Activated CD4-positive, alpha-beta T cell treated with anti-CD3 and anti-CD28 coated beads, Interleukin-2, amount 50 U/mL, for 16 hours (primary cell): ENCODE measurements around the gene S100A8.
A peak's percentile ranks its signal among the peaks of the same experiment; 100 is the strongest.
"Not testable (repeated sequence)": the region's sequence is repeated elsewhere in the genome, so short reads cannot be mapped to it uniquely, and the experiment has no call there.

Source experiments
- DNase-seq: peaks from one replicate; pipeline ENCODE4 v3.0.0-alpha.2; 2020

The S100A8 gene

GRCh38 chr1:153360592-153361479 is 30.0 kb downstream of the S100A8 start:
- DNase-seq: no peak

GRCh38 chr1:153360190-153360589 is 30.7 kb downstream of the S100A8 start:
- DNase-seq: no peak

GRCh38 chr1:153359241-153359640 is 31.6 kb downstream of the S100A8 start:
- DNase-seq: no peak

- no peak for DNase-seq
These were observed 32.2 kb downstream of the S100A8 start for GRCh38 chr1:153358691-153358975.

GRCh38 chr1:153357853-153358690 is 32.8 kb downstream of the S100A8 start, which contains the start of gene S100A9:
Gene S100A9 (plus strand): TSS chr1:153357854. CDS start chr1:153358284, 430 bp downstream.
- DNase-seq: no peak

- no peak for DNase-seq
These were observed 33.6 kb downstream of the S100A8 start for GRCh38 chr1:153357076-153357852.

- DNase-seq: no peak
These were observed 34.3 kb downstream of the S100A8 start for GRCh38 chr1:153356392-153357075.

- peak; percentile 61 for DNase-seq
These were observed 35.3 kb downstream of the S100A8 start for GRCh38 chr1:153355445-153356071.

GRCh38 chr1:153354515-153355193 is 36.2 kb downstream of the S100A8 start:
- DNase-seq: no peak

GRCh38 chr1:153353226-153353947 is 37.5 kb downstream of the S100A8 start:
- DNase-seq: no peak

GRCh38 chr1:153352523-153352922 is 38.4 kb downstream of the S100A8 start:
- peak; percentile 67 for DNase-seq

GRCh38 chr1:153350321-153350957 is 40.4 kb downstream of the S100A8 start:
- no peak for DNase-seq

GRCh38 chr1:153349363-153350320 is 41.2 kb downstream of the S100A8 start:
- DNase-seq: no peak

- no peak for DNase-seq
These were observed 42.1 kb downstream of the S100A8 start, which contains the start of gene PGLYRP4 for GRCh38 chr1:153348511-153349362. Gene PGLYRP4 (minus strand): TSS chr1:153348841. CDS start chr1:153347932, 909 bp downstream.

- DNase-seq: no peak
These were observed 43.0 kb downstream of the S100A8 start for GRCh38 chr1:153347856-153348255.

- not testable (repeated sequence) for DNase-seq
These were observed 43.8 kb downstream of the S100A8 start for GRCh38 chr1:153347049-153347448.

GRCh38 chr1:153346077-153346723 is 44.7 kb downstream of the S100A8 start:
- DNase-seq: no peak
